Keratinocyte (primary cell): Measurements from ENCODE around the gene SCLY. TPM values are rescaled to one million over a fixed set of nuclear protein-coding genes. Genes with fewer than 3 reads are reported as not detected.

ENCODE experiments used
- DNase-seq: peaks from one replicate; pipeline ENCODE4 v3.0.0-alpha.2; 2011; ENCODE audit warnings: low read depth, missing footprints, low spot score
- FAIRE-seq: peaks from 2 replicates; lab custom pipeline; 2011; peaks lifted over from hg19 to GRCh38; lab: Jason Lieb, UNC
- H2AFZ ChIP-seq: 2 replicates; pipeline ENCODE4 v1.6.0; 2012; ENCODE audit warnings: low read length, control low read depth, inconsistent platforms; ENCODE audit not compliant: control insufficient read depth
- H3K27ac ChIP-seq: 2 replicates; pipeline ENCODE4 v1.5.1; 2011; ENCODE audit warnings: low read length; ENCODE audit not compliant: control insufficient read depth, insufficient read depth
- H3K27me3 ChIP-seq: 3 replicates; pipeline ENCODE4 v1.6.0; 2011; ENCODE audit warnings: low read length; ENCODE audit not compliant: control insufficient read depth, insufficient read depth; ENCODE audit errors: extremely low read depth
- H3K36me3 ChIP-seq, 2 experiments: 2 replicates in 1 of 2; 3 replicates in 1 of 2; pipeline ENCODE4 v1.5.1; 2011; ENCODE audit warnings: low read length in 2 of 2, mild to moderate bottlenecking in 1 of 2; ENCODE audit not compliant: control insufficient read depth in 2 of 2, insufficient read depth in 2 of 2; ENCODE audit errors: extremely low read depth in 1 of 2
- H3K4me1 ChIP-seq: 3 replicates; pipeline ENCODE4 v1.5.1; 2011; ENCODE audit warnings: low read length; ENCODE audit not compliant: control insufficient read depth, insufficient read depth; ENCODE audit errors: extremely low read depth
- H3K4me2 ChIP-seq: 3 replicates; pipeline ENCODE4 v1.6.0; 2011; ENCODE audit warnings: low read depth, low read length; ENCODE audit not compliant: control insufficient read depth, insufficient read depth; ENCODE audit errors: extremely low read depth
- H3K4me3 ChIP-seq, 3 experiments: fragments of 200-600 bp in 1 of 3; sonication (generic) in 1 of 3; 2 replicates in 2 of 3; 3 replicates in 1 of 3; pipeline ENCODE4 v1.5.1; 2011 to 2016; ENCODE audit warnings: low read length in 3 of 3, mild to moderate bottlenecking in 3 of 3, control low read depth in 2 of 3, inconsistent platforms in 1 of 3, low read depth in 1 of 3, mixed read lengths in 1 of 3, mixed run types in 1 of 3, moderate library complexity in 1 of 3; ENCODE audit not compliant: control insufficient read depth in 2 of 3, insufficient read depth in 2 of 3; ENCODE audit errors: extremely low read depth in 1 of 3
- H3K79me2 ChIP-seq: 2 replicates; pipeline ENCODE4 v1.6.0; 2012; ENCODE audit warnings: low read length; ENCODE audit not compliant: control insufficient read depth, insufficient read depth
- H3K9ac ChIP-seq: 3 replicates; pipeline ENCODE4 v1.6.0; 2011; ENCODE audit warnings: low read length; ENCODE audit not compliant: control insufficient read depth, insufficient read depth; ENCODE audit errors: extremely low read depth
- H3K9me1 ChIP-seq: 3 replicates; pipeline ENCODE4 v1.6.0; 2011; ENCODE audit warnings: low read length; ENCODE audit not compliant: control insufficient read depth, insufficient read depth; ENCODE audit errors: extremely low read depth
- H3K9me3 ChIP-seq: 2 replicates; pipeline ENCODE4 v1.5.1; 2012; ENCODE audit warnings: low read depth, low read length; ENCODE audit not compliant: control insufficient read depth
- H4K20me1 ChIP-seq: 3 replicates; pipeline ENCODE4 v1.6.0; 2011; ENCODE audit warnings: low read length; ENCODE audit not compliant: control insufficient read depth, insufficient read depth; ENCODE audit errors: extremely low read depth
- CTCF ChIP-seq, 3 experiments: IDR thresholded peaks in 1 of 3; conservative IDR thresholded peaks in 1 of 3; optimal IDR thresholded peaks in 1 of 3; 2 replicates in 2 of 3; 3 replicates in 1 of 3; pipeline versions ENCODE3 to v1.5.1; 2011; ENCODE audit warnings: low read length in 3 of 3, mild to moderate bottlenecking in 3 of 3, moderate library complexity in 2 of 3, control low read depth in 1 of 3, inconsistent platforms in 1 of 3; ENCODE audit not compliant: insufficient read depth in 2 of 3; ENCODE audit errors: extremely low read depth in 1 of 3
- EZH2 ChIP-seq: IDR thresholded peaks from one replicate; pipeline ENCODE4 v1.6.1; 2012; ENCODE audit warnings: inconsistent platforms, mild to moderate bottlenecking, low read length, moderate library complexity
- dilution Hi-C: fragments of 300-500 bp; cut with MboI; formaldehyde crosslinking; loops from one replicate; pipeline ENCODE4 v1.7.0; 2020; ENCODE audit warnings: low sequenced_read_pairs; ENCODE audit not compliant: extremely low pct_ligation_motif_present
- polyA plus RNA-seq, 5 experiments: library from polyadenylated mRNA; depleted of rRNA in 3 of 5; stranded (reverse) in 3 of 5; stranded (forward) in 1 of 5; unstranded in 1 of 5; fragments of >200 nt; gene quantifications; 1 replicate in 1 of 5; 2 replicates in 3 of 5; 3 replicates in 1 of 5; pipeline versions ENCODE4 v1.2.1 to v1.2.3, GENCODE V29; 2011 to 2012; ENCODE audit warnings: missing spikeins in 2 of 5, low read depth in 1 of 5, low replicate concordance in 1 of 5

SCLY gene
- polyA plus RNA-seq, 1 donor (not counting 4 experiments of a cell fraction or from before 2014, with no cell fraction given), result 11.8 TPM

GRCh38 chr2:238142382-238143205 lies 81.8 kb downstream of the SCLY start:
- no peak overlapping the region for H3K4me3 ChIP-seq
- peak overlapping the region; percentile 64 for H3K4me2 ChIP-seq
- no peak overlapping the region for H3K27ac ChIP-seq
- no peak for TF ChIP-seq EZH2
- no peak for TF ChIP-seq CTCF (optimal IDR thresholded peaks at IDR 0.05 in 1 of 3, IDR thresholded peaks at IDR 0.05 in 1 of 3, conservative IDR thresholded peaks at IDR 0.05 in 1 of 3; ENCODE audit: extremely low read depth in 1 of 3, insufficient read depth in 2 of 3, low read length in 3 of 3)
- H2AFZ ChIP-seq, result no peak overlapping the region
- no peaks in the 10 kb centered on the region for H3K9me3 ChIP-seq
- no peaks in the 10 kb centered on the region for H3K9me1 ChIP-seq
- H3K36me3 ChIP-seq, result no peaks in the 10 kb centered on the region
- peak overlapping the region; percentile 35 for H3K9ac ChIP-seq
- dilution Hi-C loops, result no loop called here
- DNase-seq (peak; percentile 54), FAIRE-seq (no peak)
- no peaks in the 10 kb centered on the region for H3K27me3 ChIP-seq
- H4K20me1 ChIP-seq, result no peaks in the 10 kb centered on the region
- no peaks in the 10 kb centered on the region for H3K79me2 ChIP-seq
- peaks cover 30% of the 10 kb centered on the region for H3K4me1 ChIP-seq

- TF ChIP-seq EZH2 (no peak), CTCF (optimal IDR thresholded peaks at IDR 0.05 in 1 of 3, IDR thresholded peaks at IDR 0.05 in 1 of 3, conservative IDR thresholded peaks at IDR 0.05 in 1 of 3; ENCODE audit: extremely low read depth in 1 of 3, insufficient read depth in 2 of 3, low read length in 3 of 3) (no peak)
- DNase-seq (peak; percentile 26), FAIRE-seq (no peak)
- no peaks in the 10 kb centered on the region for H3K27me3 ChIP-seq
- H3K79me2 ChIP-seq, result no peaks in the 10 kb centered on the region
- no peak overlapping the region for H3K4me3 ChIP-seq
- dilution Hi-C loops, result no loop called here
- H3K36me3 ChIP-seq, result no peaks in the 10 kb centered on the region
- no peaks in the 10 kb centered on the region for H3K9me3 ChIP-seq
- no peak overlapping the region for H3K27ac ChIP-seq
- peaks cover 30% of the 10 kb centered on the region for H3K4me1 ChIP-seq
- no peaks in the 10 kb centered on the region for H3K9me1 ChIP-seq
- no peak overlapping the region for H3K9ac ChIP-seq
- H3K4me2 ChIP-seq, result no peak overlapping the region
- no peak overlapping the region for H2AFZ ChIP-seq
- no peaks in the 10 kb centered on the region for H4K20me1 ChIP-seq
Observed at GRCh38 chr2:238143239-238143951, 82.6 kb downstream of the SCLY start.
